HK-2 (cell line): ENCODE results near the gene CACNA2D4.

Experiments
- DNase-seq: peaks from one replicate; pipeline ENCODE4 v3.0.0-alpha.2; 2018; ENCODE audit not compliant: unreplicated experiment

Gene CACNA2D4

GRCh38 chr12:1815814-1816729 lies 102.4 kb downstream of the CACNA2D4 start:
- no peak for DNase-seq

GRCh38 chr12:1815108-1815507 lies 103.3 kb downstream of the CACNA2D4 start:
- no peak for DNase-seq

- no peak for DNase-seq
Measured at GRCh38 chr12:1814266-1814665, 104.2 kb downstream of the CACNA2D4 start.

GRCh38 chr12:1812650-1813302 lies 105.7 kb downstream of the CACNA2D4 start:
- DNase-seq: no peak

- DNase-seq: no peak
Measured at GRCh38 chr12:1811948-1812291, 106.5 kb downstream of the CACNA2D4 start.

DNA sequence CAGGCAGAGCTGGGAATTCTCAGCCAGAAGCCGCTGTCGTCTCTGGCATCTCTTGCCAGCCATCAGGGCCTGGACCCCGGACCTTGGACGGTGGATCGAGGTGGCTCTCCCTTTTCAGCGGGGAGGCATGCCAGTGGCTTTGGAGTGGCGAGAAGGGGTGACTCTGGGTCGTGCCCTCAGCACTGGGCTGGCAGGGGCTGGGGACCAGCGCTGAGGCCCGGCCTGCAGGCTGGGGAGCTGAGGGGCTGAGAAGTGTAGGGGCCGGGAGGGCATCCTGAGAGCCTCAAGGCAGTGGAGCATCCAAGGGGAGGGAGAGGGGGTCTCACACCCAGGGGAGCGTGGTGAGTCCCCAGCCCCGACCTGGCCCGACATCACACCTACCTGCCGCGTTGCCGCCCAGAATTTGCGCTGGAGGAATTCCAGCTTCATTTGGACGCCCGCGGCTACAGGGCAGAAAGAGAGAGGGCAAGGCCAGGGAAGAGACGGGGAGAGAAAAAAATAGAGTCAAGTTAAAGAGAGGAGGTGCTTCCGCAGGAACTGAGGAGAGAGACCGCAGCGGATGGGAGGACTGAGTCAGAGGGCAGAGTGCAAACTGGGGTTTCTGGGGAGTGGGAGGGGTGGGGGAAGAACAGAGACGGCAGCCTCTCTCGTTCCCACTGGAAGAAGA lies 107.0 kb downstream of the CACNA2D4 start:
- DNase-seq: no peak

GRCh38 chr12:1810931-1811280 lies 107.5 kb downstream of the CACNA2D4 start:
- DNase-seq: no peak

GRCh38 chr12:1810201-1810930 lies 108.1 kb downstream of the CACNA2D4 start:
- DNase-seq: no peak

DNA sequence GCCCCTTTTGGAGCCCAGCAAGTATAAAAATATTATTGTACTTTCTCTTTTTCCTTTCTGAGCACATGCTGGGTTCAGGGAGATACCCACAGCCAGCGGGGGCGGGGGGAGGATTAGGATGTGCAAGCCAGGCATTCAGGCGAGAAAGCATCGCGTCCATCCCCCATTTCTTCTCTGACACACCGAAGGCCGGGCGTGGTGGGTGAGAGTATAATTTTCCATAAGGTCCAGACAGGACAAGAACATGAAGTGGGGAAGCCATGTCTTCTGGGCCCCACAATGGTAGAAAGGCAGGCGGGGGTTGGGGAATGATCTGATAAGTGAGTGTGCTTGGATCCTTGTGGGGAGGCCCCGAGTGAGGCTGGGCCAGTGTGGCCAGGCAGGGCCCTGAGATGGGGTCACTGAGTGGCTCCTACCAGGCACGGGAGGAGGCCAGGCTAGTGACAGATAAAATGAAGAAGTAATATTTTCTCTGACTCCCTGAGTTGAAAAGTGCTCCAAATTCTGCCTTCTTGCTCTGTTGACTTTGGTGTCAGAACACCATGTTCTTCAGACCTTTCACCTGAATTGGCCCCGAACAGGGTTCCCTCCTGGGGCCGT lies 108.8 kb downstream of the CACNA2D4 start:
- DNase-seq: no peak

GRCh38 chr12:1808798-1809480 lies 109.5 kb downstream of the CACNA2D4 start:
- no peak for DNase-seq

DNA sequence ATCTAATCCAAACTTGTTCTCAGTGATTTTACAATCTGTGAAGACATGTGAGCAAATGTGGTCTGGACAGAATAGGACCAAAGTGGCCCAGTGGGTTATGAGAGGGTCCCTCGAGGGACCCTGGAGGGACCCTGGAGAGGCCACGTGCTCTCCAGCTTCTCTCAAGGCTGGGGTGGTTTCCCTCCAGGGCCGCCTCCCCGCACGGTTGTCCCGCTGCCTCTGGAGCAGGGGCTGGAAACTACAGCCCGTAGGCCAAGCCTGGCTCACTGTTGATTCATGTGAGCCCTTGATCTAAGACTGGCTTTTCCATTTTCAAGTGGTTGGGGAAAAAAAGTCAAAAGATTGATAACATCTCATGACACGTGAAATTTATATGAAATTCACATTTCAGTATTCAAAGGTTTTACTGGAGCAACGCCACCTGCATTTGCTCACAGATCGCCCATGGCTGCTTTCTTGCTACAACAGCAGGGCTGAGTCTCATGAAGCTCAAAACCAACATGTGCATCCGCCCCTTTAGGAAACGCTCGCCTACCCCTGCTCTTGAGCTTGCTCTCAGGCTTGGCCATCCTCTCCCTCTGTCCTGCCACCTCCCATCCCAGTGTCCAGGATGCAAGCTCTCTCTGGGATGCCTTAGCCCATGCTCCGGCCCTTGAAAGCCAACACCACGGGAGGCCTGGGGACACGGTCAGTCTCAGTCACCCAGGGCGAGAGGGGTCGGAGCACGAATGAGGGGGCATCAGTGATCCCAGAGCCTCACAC lies 110.2 kb downstream of the CACNA2D4 start:
- no peak for DNase-seq

GRCh38 chr12:1807087-1807860 lies 111.2 kb downstream of the CACNA2D4 start:
- DNase-seq: no peak

DNA sequence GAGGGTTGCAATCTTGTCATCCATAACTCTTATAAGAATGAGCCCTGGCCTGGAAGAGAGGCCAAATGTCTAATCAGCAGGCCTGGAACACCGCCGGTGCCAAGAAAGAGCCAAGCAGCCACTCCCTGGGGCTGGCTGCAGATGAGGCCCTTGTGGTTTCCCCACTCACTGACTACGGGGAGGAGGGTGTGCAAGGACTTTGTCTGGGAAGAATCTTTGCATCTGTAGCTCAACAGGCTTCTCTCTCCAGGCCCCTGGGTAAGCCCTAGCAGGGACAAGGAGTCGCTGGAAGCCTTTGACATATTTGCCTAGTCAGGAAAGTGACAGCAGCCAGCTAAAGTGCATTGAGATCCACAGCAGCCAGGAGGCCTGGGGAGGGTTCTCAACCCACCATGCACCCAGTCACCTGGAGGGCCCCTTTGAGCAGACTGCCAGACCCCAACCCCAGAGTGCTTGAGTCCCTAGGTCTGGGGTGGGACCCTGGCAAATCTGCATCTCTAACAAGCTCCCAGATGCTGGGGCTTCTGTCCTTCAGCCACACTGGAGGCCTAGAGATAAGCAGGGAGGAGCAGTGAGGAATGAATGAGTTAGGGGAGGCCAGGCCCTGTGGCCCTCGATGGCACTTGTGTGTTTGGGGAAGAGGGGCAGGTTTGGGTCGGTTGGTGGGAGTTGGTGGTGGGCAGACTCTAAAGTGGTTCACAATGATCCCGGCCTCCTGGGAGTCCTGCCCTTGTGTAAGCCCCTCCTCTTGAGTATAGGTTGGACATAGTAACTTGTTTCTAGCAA lies 112.0 kb downstream of the CACNA2D4 start:
- no peak for DNase-seq

DNA sequence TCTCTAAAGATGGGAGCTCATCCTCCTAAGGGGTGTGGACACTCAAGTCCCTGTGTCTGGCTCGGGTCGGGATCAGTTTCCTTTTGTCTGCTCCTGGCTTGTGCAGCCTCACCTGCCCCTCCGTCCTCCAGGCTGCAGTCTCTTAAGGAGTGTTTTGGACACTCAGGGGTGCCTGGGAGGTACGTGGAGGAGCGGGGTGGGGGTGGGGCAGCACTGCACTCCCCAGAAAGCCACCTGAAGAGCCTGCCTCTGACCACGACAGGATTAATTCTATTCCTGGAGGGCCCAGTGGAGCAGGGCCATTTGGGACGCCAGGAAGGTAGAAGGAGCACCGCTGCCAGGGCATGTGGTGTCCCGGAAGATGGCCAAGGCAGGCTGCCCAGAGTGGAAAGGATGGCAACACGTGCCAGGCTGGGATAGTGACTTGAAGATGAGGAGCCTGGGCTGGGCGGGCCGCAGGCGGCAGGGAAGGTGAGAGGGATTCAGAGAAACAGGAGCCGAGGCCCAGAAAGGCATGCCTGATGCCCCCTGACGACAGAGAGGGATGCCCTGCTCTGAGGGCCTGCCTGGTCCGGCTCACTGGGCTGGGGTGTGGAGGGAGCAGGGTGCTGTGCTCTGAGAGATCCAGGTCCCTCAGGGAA lies 112.9 kb downstream of the CACNA2D4 start:
- no peak for DNase-seq

DNA sequence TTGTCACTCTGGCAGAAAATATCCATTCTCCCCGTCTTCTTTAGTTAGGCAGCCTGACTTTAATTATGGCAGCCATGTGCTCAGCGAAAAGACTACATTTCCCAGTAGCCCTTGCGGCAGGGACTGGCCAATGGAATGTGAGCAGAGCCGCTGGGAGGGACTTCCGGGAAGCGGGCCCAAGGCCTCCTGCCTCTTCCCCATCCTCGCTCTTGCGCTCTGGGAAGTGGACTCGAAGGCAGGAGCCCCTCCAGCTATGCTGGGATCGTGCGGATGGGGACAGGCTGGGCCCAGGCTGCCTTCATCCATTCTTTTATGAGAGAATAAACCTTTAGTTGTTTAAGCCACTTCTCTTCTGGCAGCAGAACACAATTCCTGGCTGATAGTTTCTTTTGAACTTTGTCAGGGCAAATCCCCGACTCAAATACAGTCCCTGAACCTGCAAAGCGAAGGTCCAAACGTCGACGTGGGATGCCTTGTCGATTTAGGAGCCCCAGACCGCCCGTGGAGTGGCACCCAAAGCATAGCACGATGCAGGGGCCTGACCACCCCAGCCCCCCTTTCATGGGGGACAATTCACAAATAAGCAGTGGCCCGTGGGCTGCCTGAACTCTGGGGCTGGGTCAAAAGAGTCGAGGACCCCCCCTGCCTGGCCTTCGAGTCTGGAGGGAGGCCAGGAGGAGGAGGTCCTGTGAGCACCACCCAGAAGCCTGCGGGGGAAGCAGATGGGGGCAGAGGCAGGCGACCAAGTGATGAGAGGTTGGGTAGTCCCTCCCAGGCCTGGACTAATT lies 113.7 kb downstream of the CACNA2D4 start:
- DNase-seq: peak; percentile 86

- no peak for DNase-seq
Measured at GRCh38 chr12:1803736-1804135, 114.7 kb downstream of the CACNA2D4 start.

- no peak for DNase-seq
Measured at GRCh38 chr12:1801303-1801975, 117.0 kb downstream of the CACNA2D4 start.
